Mesothelial cell of epicardium (in vitro differentiated cells): ENCODE results near the gene CEP192. TPM values are rescaled to one million over a fixed set of nuclear protein-coding genes. Genes with fewer than 3 reads are reported as not detected.

Experiments
- DNase-seq, 2 experiments: peaks; one replicate each; pipeline ENCODE4 v3.0.0; 2021; ENCODE audit warnings: low spot score in 2 of 2; ENCODE audit not compliant: unreplicated experiment in 2 of 2
- H3K27ac Mint-ChIP-seq: 2 replicates; pipeline ENCODE4 v1.8.0; 2021; ENCODE audit warnings: mixed read lengths
- H3K27me3 Mint-ChIP-seq: 2 replicates; pipeline ENCODE4 v1.8.0; 2021; ENCODE audit warnings: low read depth, mixed read lengths
- H3K36me3 Mint-ChIP-seq: 2 replicates; pipeline ENCODE4 v1.8.0; 2021; ENCODE audit warnings: mixed read lengths
- H3K4me1 Mint-ChIP-seq: 2 replicates; pipeline ENCODE4 v1.8.0; 2021; ENCODE audit warnings: mixed read lengths
- H3K4me3 Mint-ChIP-seq: 2 replicates; pipeline ENCODE4 v1.8.0; 2021; ENCODE audit warnings: mild to moderate bottlenecking, moderate library complexity, mixed read lengths
- H3K9me3 Mint-ChIP-seq: 2 replicates; pipeline ENCODE4 v1.8.0; 2021; ENCODE audit warnings: mixed read lengths
- total RNA-seq: library from RNA; stranded (reverse); gene quantifications from 3 replicates; pipeline ENCODE4 v1.2.1, GENCODE V29; 2021
- TF ChIP-seq, protein P1 (sequence below): fragments of 200-600 bp; sonication (generic); IDR thresholded peaks from one replicate; pipeline ENCODE4 v1.5.0; 2021; ENCODE audit warnings: antibody characterized with exemption; ENCODE audit not compliant: unreplicated experiment

Gene CEP192
- total RNA-seq, 1 donor from 2014 or later: 34.6 TPM

DNA sequence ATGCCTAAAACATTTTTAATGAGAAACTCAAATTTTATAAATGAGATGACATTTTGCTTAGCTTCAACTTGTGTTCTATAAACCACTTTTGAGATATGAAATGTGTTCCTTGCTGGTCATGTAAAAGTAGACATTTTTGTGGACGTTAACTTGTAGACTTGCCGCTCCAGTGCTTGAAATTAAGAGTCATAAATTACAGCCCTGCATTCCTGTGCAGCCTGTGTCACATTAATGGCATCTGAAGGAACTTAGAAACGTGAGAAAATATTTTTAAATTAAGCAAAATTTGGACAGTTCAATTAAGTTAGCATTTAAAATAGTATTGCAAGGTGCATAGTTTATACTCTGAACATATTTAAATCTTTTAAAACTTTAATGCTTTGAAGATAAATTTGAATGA is 129.1 kb downstream of the CEP192 start:
- DNase-seq: no peak
- Mint-ChIP-seq H3K4me3 (no peak overlapping the region), H3K27ac (peak overlapping the region; percentile 21), H3K4me1 (peaks cover 13% of the 10 kb centered on the region), H3K36me3 (peaks cover 22% of the 10 kb centered on the region), H3K9me3 (no peaks in the 10 kb centered on the region), H3K27me3 (no peaks in the 10 kb centered on the region)
- TF ChIP-seq, protein P1, sequence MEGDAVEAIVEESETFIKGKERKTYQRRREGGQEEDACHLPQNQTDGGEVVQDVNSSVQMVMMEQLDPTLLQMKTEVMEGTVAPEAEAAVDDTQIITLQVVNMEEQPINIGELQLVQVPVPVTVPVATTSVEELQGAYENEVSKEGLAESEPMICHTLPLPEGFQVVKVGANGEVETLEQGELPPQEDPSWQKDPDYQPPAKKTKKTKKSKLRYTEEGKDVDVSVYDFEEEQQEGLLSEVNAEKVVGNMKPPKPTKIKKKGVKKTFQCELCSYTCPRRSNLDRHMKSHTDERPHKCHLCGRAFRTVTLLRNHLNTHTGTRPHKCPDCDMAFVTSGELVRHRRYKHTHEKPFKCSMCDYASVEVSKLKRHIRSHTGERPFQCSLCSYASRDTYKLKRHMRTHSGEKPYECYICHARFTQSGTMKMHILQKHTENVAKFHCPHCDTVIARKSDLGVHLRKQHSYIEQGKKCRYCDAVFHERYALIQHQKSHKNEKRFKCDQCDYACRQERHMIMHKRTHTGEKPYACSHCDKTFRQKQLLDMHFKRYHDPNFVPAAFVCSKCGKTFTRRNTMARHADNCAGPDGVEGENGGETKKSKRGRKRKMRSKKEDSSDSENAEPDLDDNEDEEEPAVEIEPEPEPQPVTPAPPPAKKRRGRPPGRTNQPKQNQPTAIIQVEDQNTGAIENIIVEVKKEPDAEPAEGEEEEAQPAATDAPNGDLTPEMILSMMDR: no peak

DNA sequence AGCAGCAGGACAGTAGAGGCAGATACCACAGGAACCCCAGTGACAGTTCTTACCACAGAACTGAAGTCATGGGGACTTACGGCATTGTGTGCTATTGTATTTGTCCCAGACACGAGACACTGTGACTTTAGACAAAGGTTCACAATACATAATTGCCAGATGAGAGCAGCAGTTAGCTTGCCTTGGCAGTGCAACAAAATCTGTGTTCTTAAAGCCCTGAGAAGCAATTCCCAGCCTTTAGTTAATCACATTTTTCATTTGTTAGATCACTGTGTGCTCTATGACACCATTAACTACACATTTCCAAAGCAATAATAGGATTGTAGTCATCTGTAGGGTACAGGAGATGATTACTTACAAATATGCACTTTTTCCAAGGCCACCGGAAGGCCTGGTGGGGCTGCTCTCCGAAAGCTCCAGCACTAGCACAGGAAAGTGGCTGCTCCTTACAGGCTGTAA is 129.8 kb downstream of the CEP192 start:
- H3K4me3 Mint-ChIP-seq: no peak overlapping the region
- TF ChIP-seq, protein P1: no peak
- H3K27ac Mint-ChIP-seq: peak overlapping the region; percentile 34
- H3K36me3 Mint-ChIP-seq: peaks cover 15% of the 10 kb centered on the region
- H3K9me3 Mint-ChIP-seq: no peaks in the 10 kb centered on the region
- DNase-seq: no peak
- H3K4me1 Mint-ChIP-seq: peaks cover 13% of the 10 kb centered on the region
- no peaks in the 10 kb centered on the region for H3K27me3 Mint-ChIP-seq

DNA sequence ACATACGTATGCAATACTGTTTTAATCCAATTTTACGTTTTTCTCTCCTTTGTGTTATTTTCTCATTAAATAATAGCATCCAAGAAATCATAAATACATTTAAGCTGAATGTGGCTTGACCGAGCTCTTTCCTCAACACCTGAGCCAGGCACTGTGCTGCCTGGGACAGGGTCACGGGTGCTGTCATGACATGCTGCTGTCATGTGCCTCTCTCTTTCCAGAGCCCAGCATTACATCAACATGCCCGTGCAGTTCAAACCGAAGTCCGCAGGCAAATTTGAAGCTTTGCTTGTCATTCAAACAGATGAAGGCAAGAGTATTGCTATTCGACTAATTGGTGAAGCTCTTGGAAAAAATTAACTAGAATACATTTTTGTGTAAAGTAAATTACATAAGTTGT is 133.2 kb downstream of the CEP192 start:
- H3K36me3 Mint-ChIP-seq: peaks cover 3% of the 10 kb centered on the region
- H3K4me1 Mint-ChIP-seq: peaks cover 13% of the 10 kb centered on the region
- DNase-seq: no peak
- no peak overlapping the region for H3K27ac Mint-ChIP-seq
- H3K27me3 Mint-ChIP-seq: no peaks in the 10 kb centered on the region
- TF ChIP-seq, protein P1: no peak
- H3K9me3 Mint-ChIP-seq: no peaks in the 10 kb centered on the region
- H3K4me3 Mint-ChIP-seq: no peak overlapping the region

DNA sequence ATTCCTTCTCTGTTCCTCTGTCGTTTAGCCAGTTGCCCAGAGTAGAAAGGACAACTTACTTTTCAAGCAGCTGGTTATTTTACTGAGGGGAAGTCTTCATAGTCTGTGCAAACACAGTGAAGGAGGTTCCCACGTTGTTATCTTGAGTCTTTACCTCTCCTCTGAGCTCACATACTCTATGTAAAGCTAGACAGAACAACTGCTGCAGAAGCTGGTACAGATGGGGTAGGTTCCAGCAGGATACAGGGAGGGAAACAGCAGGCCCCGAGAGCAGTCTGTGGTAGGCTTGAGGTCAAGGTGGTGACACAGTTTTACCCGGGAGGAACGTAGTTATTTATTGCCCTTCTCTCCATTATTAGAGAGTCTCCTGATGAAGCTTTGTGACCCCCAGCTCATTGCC is 134.0 kb downstream of the CEP192 start:
- TF ChIP-seq, protein P1: no peak
- H3K36me3 Mint-ChIP-seq: peaks cover 3% of the 10 kb centered on the region
- H3K9me3 Mint-ChIP-seq: no peaks in the 10 kb centered on the region
- no peak overlapping the region for H3K4me3 Mint-ChIP-seq
- H3K4me1 Mint-ChIP-seq: peaks cover 8% of the 10 kb centered on the region
- DNase-seq: no peak
- no peak overlapping the region for H3K27ac Mint-ChIP-seq
- H3K27me3 Mint-ChIP-seq: no peaks in the 10 kb centered on the region

DNA sequence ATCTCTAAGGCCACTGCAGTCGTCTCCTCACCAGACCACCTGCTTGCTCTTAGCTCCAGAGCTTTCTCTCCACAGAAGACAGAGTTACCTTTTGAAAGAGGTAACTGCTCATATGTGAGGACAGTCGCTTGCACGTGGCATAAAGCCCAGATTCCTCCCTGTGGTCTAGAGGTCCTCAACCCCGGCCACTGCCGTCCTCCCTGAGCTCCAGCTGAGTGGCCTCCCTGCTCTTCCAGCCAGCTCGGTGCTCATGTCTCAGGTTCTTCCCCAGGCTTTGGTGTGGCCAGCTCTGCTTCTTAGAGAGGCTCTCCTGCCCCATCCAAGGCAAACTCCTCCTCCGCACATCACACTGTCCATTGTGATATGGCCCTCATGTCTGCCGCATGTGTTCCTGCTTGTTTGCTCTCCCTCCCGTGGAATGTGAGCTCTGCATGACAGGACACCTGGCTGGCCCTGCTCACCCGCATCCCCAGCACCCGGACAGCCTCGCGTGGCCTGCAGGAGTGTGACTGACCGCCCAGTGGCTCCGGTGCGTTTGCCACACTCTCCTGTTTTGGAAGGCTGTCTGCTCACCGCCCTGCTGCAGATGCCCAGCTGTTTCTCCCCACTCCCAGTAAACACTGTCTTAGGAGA is 135.9 kb downstream of the CEP192 start:
- no peaks in the 10 kb centered on the region for H3K4me1 Mint-ChIP-seq

More for the DNA sequence above, 135.9 kb downstream of the CEP192 start:
- no peaks in the 10 kb centered on the region for H3K9me3 Mint-ChIP-seq
- DNase-seq: no peak
- H3K27ac Mint-ChIP-seq: no peak overlapping the region
- H3K36me3 Mint-ChIP-seq: peaks cover 7% of the 10 kb centered on the region
- H3K27me3 Mint-ChIP-seq: no peaks in the 10 kb centered on the region
- H3K4me3 Mint-ChIP-seq: no peak overlapping the region
- TF ChIP-seq, protein P1: no peak
